Measurements from ENCODE around the gene CENPU. TPM values are rescaled to one million over a fixed set of nuclear protein-coding genes. Genes with fewer than 3 reads are reported as not detected.
"Not testable (repeated sequence)": the region's sequence is repeated elsewhere in the genome, so short reads cannot be mapped to it uniquely, and the experiment has no call there.

CENPU gene
- total RNA-seq, 4 donors from 2014 or later, result 5.4 to 29.8 (median 9.4) TPM

GRCh38 chr4:184744236-184744635 is 10.3 kb upstream of the CENPU start:
- no peak for TF ChIP-seq CTCF (IDR thresholded peaks at IDR 0.05)
- TF ChIP-seq POLR2AphosphoS5 (IDR thresholded peaks at IDR 0.05), result no peak
- no peak for TF ChIP-seq EP300 (IDR thresholded peaks at IDR 0.05)
- TF ChIP-seq POLR2A (IDR thresholded peaks at IDR 0.05), result no peak
- H3K4me1 ChIP-seq, result peaks cover 40% of the 10 kb centered on the region
- 89% methylated on average over 10 of the region's 10 CpGs for WGBS
- DNase-seq (ENCODE audit: low spot score in 2 of 2), result no peak
- no peaks in the 10 kb centered on the region for H3K36me3 ChIP-seq
- no peak overlapping the region for H3K27ac ChIP-seq
- no peak overlapping the region for H3K4me3 ChIP-seq
- H3K27me3 ChIP-seq, result no peaks in the 10 kb centered on the region
- no peaks in the 10 kb centered on the region for H3K9me3 ChIP-seq

GRCh38 chr4:184743650-184744049 is 9.8 kb upstream of the CENPU start:
- Histone ChIP-seq H3K27ac (no peak overlapping the region), H3K27me3 (no peaks in the 10 kb centered on the region), H3K4me1 (peaks cover 34% of the 10 kb centered on the region), H3K4me3 (no peak overlapping the region), H3K9me3 (no peaks in the 10 kb centered on the region), H3K36me3 (no peaks in the 10 kb centered on the region)
- WGBS, result 98% methylated on average over 4 of the region's 4 CpGs
- DNase-seq (ENCODE audit: low spot score in 2 of 2), result no peak
- TF ChIP-seq EP300 (IDR thresholded peaks at IDR 0.05), result no peak
- TF ChIP-seq POLR2AphosphoS5 (IDR thresholded peaks at IDR 0.05), result no peak
- no peak for TF ChIP-seq POLR2A (IDR thresholded peaks at IDR 0.05)
- TF ChIP-seq CTCF (IDR thresholded peaks at IDR 0.05), result no peak

GRCh38 chr4:184741651-184742050 is 7.8 kb upstream of the CENPU start:
- H3K36me3 ChIP-seq; H3K4me3 ChIP-seq; H3K27me3 ChIP-seq; H3K27ac ChIP-seq; DNase-seq (ENCODE audit: low spot score in 2 of 2); H3K9me3 ChIP-seq: not testable (repeated sequence)
- 90% methylated on average over 1 of the region's 1 CpG for WGBS
- peaks cover 14% of the 10 kb centered on the region for H3K4me1 ChIP-seq

GRCh38 chr4:184740980-184741391 is 7.1 kb upstream of the CENPU start:
- Histone ChIP-seq H3K4me3 (no peak overlapping the region), H3K27ac (no peak overlapping the region), H3K27me3 (no peaks in the 10 kb centered on the region), H3K36me3 (no peaks in the 10 kb centered on the region), H3K4me1 (peaks cover 8% of the 10 kb centered on the region), H3K9me3 (no peaks in the 10 kb centered on the region)
- no peak for DNase-seq (ENCODE audit: low spot score in 2 of 2)
- no peak for TF ChIP-seq POLR2AphosphoS5 (IDR thresholded peaks at IDR 0.05)
- TF ChIP-seq CTCF (IDR thresholded peaks at IDR 0.05), result no peak
- no peak for TF ChIP-seq EP300 (IDR thresholded peaks at IDR 0.05)
- no peak for TF ChIP-seq POLR2A (IDR thresholded peaks at IDR 0.05)
- 100% methylated on average over 1 of the region's 20 CpGs for WGBS

GRCh38 chr4:184739575-184739974 is 5.7 kb upstream of the CENPU start:
- not testable (repeated sequence) for H3K9me3 ChIP-seq; H3K4me3 ChIP-seq; H3K36me3 ChIP-seq; DNase-seq (ENCODE audit: low spot score in 2 of 2); H3K27me3 ChIP-seq; H3K4me1 ChIP-seq; H3K27ac ChIP-seq
- 67% methylated on average over 1 of the region's 1 CpG for WGBS

- no peaks in the 10 kb centered on the region for H3K9me3 ChIP-seq
- H3K4me3 ChIP-seq, result peak overlapping the region; percentile 69
- H3K27ac ChIP-seq, result no peak overlapping the region
- DNase-seq (ENCODE audit: low spot score in 2 of 2), result no peak
- H3K4me1 ChIP-seq, result peaks cover 15% of the 10 kb centered on the region
- no peaks in the 10 kb centered on the region for H3K36me3 ChIP-seq
- TF ChIP-seq POLR2AphosphoS5 (IDR thresholded peaks at IDR 0.05) (no peak), CTCF (IDR thresholded peaks at IDR 0.05) (no peak), POLR2A (IDR thresholded peaks at IDR 0.05) (no peak), EP300 (IDR thresholded peaks at IDR 0.05) (no peak)
- no peaks in the 10 kb centered on the region for H3K27me3 ChIP-seq
- WGBS, result 39% methylated on average over 6 of the region's 6 CpGs
These were observed 862 bp upstream of the CENPU start for GRCh38 chr4:184734758-184735157.

Data from suprapubic skin (tissue), 4 donors.